Fibroblast of pulmonary artery (primary cell): ENCODE data around the gene RABL6.
A peak's percentile ranks its signal among the peaks of the same experiment; 100 is the strongest.

Experiments used
- DNase-seq: peaks from one replicate; pipeline ENCODE4 v3.0.0-alpha.2; 2010; ENCODE audit warnings: low read depth
- H3K4me3 ChIP-seq: replicated peaks from 2 replicates; pipeline ENCODE4 v1.5.1; 2011; ENCODE audit warnings: low read depth, mild to moderate bottlenecking, control low read depth, low read length, moderate library complexity
- CTCF ChIP-seq: IDR thresholded peaks from 2 replicates; pipeline ENCODE4 v1.5.1; 2011; ENCODE audit warnings: mild to moderate bottlenecking, control low read depth, low read length, inconsistent platforms; ENCODE audit errors: missing control alignments

The RABL6 gene

DNA sequence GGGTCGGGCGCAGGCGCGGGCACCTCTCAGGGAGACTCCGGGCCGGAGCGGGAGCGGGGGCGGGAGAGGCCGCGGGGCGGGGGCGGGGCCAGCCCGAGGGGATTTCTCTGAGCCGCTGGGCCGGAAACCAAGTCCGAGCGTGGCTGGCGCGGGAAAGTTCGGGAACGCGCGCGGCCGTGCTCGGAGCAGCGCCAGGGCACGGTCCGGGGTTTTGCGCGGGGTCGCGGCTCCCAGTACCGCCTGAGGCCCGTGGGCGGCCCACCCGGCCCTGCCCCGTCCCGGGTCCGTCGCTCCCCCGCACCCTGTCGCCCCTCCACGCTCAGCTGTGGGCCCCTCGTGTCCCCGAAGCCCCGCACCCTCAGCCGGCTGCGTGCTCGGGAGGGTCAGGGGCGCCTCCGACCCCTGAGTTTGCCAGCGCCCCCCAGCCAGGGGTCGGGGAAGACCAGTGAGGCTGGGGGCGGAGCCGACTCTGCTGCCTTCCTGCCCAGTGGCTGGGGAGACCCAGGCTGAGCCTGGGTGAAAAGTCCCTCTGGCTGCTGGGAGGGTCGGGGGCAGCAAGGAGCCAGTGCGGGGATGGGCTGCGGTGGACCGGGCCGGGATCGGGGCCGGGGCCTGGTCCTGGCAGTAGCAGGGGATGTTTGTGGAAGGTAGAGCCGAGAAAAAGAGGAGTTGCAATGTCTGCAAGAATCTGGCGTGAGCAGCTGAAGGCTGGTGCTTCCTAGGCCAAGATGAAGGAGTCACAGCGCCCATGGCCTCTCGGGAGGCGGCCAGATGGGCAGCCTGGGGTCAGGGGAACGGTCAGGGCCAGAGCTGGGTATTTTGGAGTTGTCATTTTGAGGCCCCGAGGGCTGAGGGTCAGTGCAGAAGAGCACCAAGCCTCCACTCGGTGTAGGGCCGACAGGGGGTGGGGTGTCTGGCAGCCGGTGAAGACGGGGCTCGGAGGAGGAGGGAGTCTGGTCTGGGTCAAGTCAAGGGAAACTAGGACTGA lies 79.2 kb downstream of the RABL6 start:
- no peak for DNase-seq
- H3K4me3 ChIP-seq = peak overlapping the region; percentile 71
- no peak for TF ChIP-seq CTCF

- no peak for DNase-seq
- TF ChIP-seq CTCF = no peak
- H3K4me3 ChIP-seq = no peak overlapping the region
These were observed 80.7 kb downstream of the RABL6 start for GRCh38 chr9:136888454-136888853.

GRCh38 chr9:136889858-136890257 lies 82.1 kb downstream of the RABL6 start:
- DNase-seq = no peak
- TF ChIP-seq CTCF = no peak
- no peak overlapping the region for H3K4me3 ChIP-seq

DNA sequence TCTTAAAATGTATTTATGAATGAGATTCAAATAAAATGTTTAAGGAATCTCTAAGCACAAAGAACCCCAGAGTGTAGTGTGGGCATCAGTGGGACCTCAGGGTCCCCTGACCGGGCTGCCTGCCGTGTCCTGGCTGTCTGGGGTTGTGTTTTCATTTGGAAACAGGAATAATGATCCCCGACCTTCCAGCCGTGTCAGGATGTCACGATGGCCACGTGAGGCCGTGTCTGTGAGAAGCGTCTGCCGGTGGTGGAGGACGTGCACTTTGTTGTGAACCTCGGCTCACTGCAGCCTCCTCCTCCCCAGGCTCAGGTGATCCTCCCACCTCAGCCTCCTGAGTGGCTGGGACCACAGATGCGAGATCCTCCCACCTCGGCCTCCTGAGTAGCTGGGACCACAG lies 82.9 kb downstream of the RABL6 start:
- DNase-seq = no peak
- H3K4me3 ChIP-seq = no peak overlapping the region
- no peak for TF ChIP-seq CTCF
